ENCODE data around the gene WWOX.

DNA sequence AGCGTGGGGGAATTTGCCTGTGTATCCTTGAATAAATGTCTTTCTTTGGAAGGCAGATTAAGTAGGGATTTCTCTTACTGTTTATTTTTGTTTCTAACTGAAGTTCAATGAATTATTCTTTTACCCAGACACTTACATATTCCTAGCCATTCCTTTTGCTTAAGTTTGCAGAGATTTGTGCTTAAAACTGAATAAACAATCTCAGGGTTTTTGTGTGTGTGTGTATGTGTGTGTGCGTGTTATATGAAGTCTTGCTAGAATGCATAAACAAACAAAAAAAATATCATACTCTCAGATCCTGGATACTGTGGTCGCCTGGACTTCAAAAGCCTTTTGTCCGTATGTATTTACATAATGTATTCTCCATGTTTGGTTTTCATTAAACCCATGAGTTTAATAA lies 828.3 kb downstream of the WWOX start:
- TF ChIP-seq, protein P1, sequence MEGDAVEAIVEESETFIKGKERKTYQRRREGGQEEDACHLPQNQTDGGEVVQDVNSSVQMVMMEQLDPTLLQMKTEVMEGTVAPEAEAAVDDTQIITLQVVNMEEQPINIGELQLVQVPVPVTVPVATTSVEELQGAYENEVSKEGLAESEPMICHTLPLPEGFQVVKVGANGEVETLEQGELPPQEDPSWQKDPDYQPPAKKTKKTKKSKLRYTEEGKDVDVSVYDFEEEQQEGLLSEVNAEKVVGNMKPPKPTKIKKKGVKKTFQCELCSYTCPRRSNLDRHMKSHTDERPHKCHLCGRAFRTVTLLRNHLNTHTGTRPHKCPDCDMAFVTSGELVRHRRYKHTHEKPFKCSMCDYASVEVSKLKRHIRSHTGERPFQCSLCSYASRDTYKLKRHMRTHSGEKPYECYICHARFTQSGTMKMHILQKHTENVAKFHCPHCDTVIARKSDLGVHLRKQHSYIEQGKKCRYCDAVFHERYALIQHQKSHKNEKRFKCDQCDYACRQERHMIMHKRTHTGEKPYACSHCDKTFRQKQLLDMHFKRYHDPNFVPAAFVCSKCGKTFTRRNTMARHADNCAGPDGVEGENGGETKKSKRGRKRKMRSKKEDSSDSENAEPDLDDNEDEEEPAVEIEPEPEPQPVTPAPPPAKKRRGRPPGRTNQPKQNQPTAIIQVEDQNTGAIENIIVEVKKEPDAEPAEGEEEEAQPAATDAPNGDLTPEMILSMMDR (IDR thresholded peaks at IDR 0.05): no peak
- no peak for TF ChIP-seq EZH2 (IDR thresholded peaks at IDR 0.05; ENCODE audit: borderline replicate concordance, insufficient read depth, low read depth, low read length, poor library complexity, severe bottlenecking)
